Measurements from ENCODE around the gene ERC1.

GRCh38 chr12:1019283-1019682 is 28.3 kb downstream of the ERC1 start:
- TF ChIP-seq REST (IDR thresholded peaks at IDR 0.05; ENCODE audit: insufficient replicate concordance, low read depth) (no peak), CTCF (IDR thresholded peaks at IDR 0.05; ENCODE audit: insufficient read depth, low read length) (no peak), SPI1 (IDR thresholded peaks at IDR 0.05; ENCODE audit: borderline replicate concordance, low read depth) (no peak), GABPA (IDR thresholded peaks at IDR 0.05; ENCODE audit: low read depth) (no peak)
